Thyroid gland (tissue), 4 donors: ENCODE data around the gene H1-8. TPM values are rescaled to one million over a fixed set of nuclear protein-coding genes. Genes with fewer than 3 reads are reported as not detected.

Source experiments
- DNase-seq, 2 donors: peaks; one replicate each; pipeline ENCODE4 v3.0.0-alpha.2; 2019
- H3K27ac ChIP-seq, 3 donors: fragments of 200-600 bp; sonication (generic); 1 replicate in 2 of 3; 2 replicates in 1 of 3; pipeline ENCODE4 v1.5.1; 2016 to 2019; ENCODE audit warnings: mild to moderate bottlenecking in 1 of 3, moderate library complexity in 1 of 3
- H3K27me3 ChIP-seq: fragments of 200-600 bp; sonication (generic); one replicate; pipeline ENCODE4 v1.5.1; 2019
- H3K36me3 ChIP-seq, 2 donors: fragments of 200-600 bp; sonication (generic); one replicate each; pipeline ENCODE4 v1.5.1; 2016 to 2019
- H3K4me1 ChIP-seq, 2 donors: fragments of 200-600 bp; sonication (generic); one replicate each; pipeline ENCODE4 v1.5.1; 2017 to 2019
- H3K4me3 ChIP-seq, 3 donors: fragments of 200-600 bp; sonication (generic); replicated peaks in 1 of 3; 1 replicate in 2 of 3; 2 replicates in 1 of 3; pipeline ENCODE4 v1.5.1; 2016; ENCODE audit warnings: mild to moderate bottlenecking in 1 of 3
- H3K9me3 ChIP-seq: fragments of 200-600 bp; sonication (generic); one replicate; pipeline ENCODE4 v1.5.1; 2017
- POLR2A ChIP-seq, 2 donors: fragments of 450-650 bp; IDR thresholded peaks; one replicate each; pipeline ENCODE4 v1.6.1; 2017; ENCODE audit warnings: antibody characterized with exemption in 2 of 2, mild to moderate bottlenecking in 2 of 2, moderate library complexity in 1 of 2
- WGBS, 2 donors: methylation state at CpG; one replicate each; pipeline ENCODE4 v1.1.5; 2017; 5-methylcytosine and 5-hydroxymethylcytosine counted together
- intact Hi-C: fragments of 100-400 bp; cut with DNase I; formaldehyde crosslinking; loops from one replicate; pipeline ENCODE4 v1.15.1; 2023
- total RNA-seq, 4 donors: library from RNA; depleted of rRNA; stranded (reverse); fragments of >200 nt; gene quantifications; one replicate each; pipeline ENCODE4 v1.2.3, GENCODE V29; 2016
- TF ChIP-seq, protein P1 (sequence below), 6 experiments: fragments of 200-600 bp in 3 of 6; fragments of 450-650 bp in 3 of 6; sonication (generic) in 3 of 6; IDR thresholded peaks; one replicate each; pipeline ENCODE4 v1.5.1; 2016 to 2019; ENCODE audit warnings: antibody characterized with exemption in 6 of 6, mild to moderate bottlenecking in 2 of 6, inconsistent platforms in 1 of 6, moderate library complexity in 1 of 6

H1-8 gene
- total RNA-seq, 4 donors from 2014 or later, result not detected

DNA sequence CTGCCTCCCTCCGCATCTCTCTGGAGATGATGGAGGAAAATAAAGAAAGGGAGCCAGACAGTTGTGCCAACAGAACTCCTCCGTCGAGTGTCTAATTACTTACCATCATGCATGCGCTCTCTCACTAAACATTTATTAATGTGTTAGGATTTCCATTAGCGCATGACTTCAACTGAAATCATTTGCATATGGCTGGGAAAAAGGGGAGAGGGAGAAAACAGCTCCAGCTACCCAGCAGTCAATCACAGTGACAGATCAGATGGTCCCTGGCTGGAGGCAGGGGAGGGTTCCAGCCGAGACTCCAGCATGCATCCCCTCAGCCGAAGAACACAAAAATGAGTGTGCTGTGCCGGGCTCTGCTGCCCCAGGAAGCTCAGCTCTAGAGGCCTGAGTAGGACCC lies 21.4 kb upstream of the H1-8 start:
- no peak overlapping the region for H3K4me3 ChIP-seq
- no peaks in the 10 kb centered on the region for H3K4me1 ChIP-seq
- intact Hi-C loops, result no loop called here
- H3K9me3 ChIP-seq, result no peaks in the 10 kb centered on the region
- DNase-seq, result no peak
- no peaks in the 10 kb centered on the region for H3K36me3 ChIP-seq
- no peak overlapping the region for H3K27ac ChIP-seq
- H3K27me3 ChIP-seq, result no peaks in the 10 kb centered on the region
- TF ChIP-seq, protein P1, sequence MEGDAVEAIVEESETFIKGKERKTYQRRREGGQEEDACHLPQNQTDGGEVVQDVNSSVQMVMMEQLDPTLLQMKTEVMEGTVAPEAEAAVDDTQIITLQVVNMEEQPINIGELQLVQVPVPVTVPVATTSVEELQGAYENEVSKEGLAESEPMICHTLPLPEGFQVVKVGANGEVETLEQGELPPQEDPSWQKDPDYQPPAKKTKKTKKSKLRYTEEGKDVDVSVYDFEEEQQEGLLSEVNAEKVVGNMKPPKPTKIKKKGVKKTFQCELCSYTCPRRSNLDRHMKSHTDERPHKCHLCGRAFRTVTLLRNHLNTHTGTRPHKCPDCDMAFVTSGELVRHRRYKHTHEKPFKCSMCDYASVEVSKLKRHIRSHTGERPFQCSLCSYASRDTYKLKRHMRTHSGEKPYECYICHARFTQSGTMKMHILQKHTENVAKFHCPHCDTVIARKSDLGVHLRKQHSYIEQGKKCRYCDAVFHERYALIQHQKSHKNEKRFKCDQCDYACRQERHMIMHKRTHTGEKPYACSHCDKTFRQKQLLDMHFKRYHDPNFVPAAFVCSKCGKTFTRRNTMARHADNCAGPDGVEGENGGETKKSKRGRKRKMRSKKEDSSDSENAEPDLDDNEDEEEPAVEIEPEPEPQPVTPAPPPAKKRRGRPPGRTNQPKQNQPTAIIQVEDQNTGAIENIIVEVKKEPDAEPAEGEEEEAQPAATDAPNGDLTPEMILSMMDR (IDR thresholded peaks at IDR 0.05), result no peak
- TF ChIP-seq POLR2A (IDR thresholded peaks at IDR 0.05), result no peak
- 76 to 85% methylated on average over 7 to 8 of the region's 8 CpGs for WGBS, 2 donors

DNA sequence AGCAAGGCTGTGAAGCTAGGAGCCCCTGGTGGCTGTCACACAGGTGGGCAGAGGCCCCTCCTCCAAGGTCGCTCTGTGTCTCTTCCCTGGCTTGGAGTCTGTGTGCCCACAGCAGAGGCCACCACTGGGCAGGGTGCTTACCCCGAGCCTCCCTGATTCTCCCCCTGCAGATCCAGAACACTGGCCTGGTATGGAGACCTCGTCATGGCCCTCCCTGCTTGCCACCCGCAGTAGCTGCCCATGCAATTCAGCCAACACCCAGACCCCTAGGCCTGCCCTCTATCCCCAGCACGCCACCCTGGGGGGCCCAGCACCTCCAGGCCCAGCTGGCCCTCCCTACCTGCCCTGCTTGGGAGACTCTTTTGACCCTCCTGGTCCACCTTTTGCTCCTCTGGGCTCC lies 20.0 kb upstream of the H1-8 start:
- Histone ChIP-seq H3K36me3 (no peaks in the 10 kb centered on the region), H3K27me3 (no peaks in the 10 kb centered on the region), H3K4me1 (no peaks in the 10 kb centered on the region), H3K27ac (no peak overlapping the region), H3K4me3 (no peak overlapping the region), H3K9me3 (no peaks in the 10 kb centered on the region)
- TF ChIP-seq, protein P1 (IDR thresholded peaks at IDR 0.05), result no peak
- TF ChIP-seq POLR2A (IDR thresholded peaks at IDR 0.05), result no peak
- WGBS, 2 donors, result 85 to 100% methylated on average over 2 to 5 of the region's 5 CpGs
- intact Hi-C loops, result no loop called here
- DNase-seq, result no peak

DNA sequence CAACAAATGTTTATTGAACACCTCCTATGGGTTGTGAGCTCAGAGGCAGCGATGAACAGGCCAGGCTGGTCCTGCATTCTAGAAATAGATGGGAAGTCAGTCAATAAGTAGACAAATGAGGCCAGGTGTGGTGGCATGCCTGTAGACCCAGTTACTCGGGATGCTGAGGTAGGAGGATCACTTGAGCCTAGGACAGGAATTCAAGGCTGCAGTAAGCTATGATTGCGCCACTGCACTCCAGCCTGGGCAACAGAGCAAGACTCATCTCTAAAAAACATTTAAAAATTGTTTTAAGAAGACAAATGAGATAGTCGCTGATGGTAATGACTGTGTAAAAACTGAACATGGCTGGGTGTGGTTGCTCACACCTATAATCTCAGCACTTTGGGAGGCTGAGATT lies 18.9 kb upstream of the H1-8 start:
- Histone ChIP-seq H3K36me3 (no peaks in the 10 kb centered on the region), H3K4me1 (no peaks in the 10 kb centered on the region), H3K27ac (no peak overlapping the region), H3K27me3 (no peaks in the 10 kb centered on the region), H3K4me3 (no peak overlapping the region), H3K9me3 (no peaks in the 10 kb centered on the region)
- no peak for DNase-seq
- no peak for TF ChIP-seq POLR2A (IDR thresholded peaks at IDR 0.05)
- TF ChIP-seq, protein P1 (IDR thresholded peaks at IDR 0.05), result no peak
- 83 to 89% methylated on average over 4 of the region's 4 CpGs for WGBS, 2 donors
- intact Hi-C loops, result no loop called here

DNA sequence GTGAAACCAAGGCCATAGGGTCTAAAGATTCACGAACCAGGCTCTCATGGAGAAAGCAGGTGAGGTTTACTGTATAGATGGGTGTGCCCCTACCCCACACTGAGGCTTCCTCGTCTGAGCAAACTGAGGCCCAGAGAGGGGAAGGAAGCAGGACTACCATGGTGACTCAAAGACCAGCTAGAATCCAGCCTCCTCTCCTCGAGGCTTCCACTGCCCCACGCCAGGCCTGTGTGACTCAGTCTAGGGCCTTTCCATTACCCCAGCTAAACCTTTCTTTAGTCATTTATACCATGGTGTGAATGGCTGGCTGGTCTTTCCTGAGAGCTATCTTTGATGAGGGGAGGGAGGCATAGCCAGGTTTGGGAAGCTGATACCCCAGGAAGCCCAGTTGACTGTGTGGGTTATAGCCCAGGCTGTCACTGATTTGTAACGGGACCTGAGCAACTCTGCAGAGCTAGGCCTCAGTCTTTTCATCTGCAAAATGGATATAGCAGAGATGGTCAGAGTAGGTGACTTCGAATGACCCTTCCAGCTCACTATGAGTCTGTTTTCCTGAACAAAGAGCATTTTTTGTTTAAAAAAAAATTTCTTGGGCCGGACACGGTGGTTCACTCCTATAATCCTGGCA lies 17.5 kb upstream of the H1-8 start:
- 77 to 86% methylated on average over 8 of the region's 8 CpGs for WGBS, 2 donors
- no peaks in the 10 kb centered on the region for H3K36me3 ChIP-seq
- H3K27me3 ChIP-seq, result no peaks in the 10 kb centered on the region
- DNase-seq, result no peak
- H3K9me3 ChIP-seq, result no peaks in the 10 kb centered on the region
- TF ChIP-seq, protein P1 (IDR thresholded peaks at IDR 0.05), result no peak
- TF ChIP-seq POLR2A (IDR thresholded peaks at IDR 0.05), result no peak
- H3K27ac ChIP-seq, result no peak overlapping the region
- intact Hi-C loops, result no loop called here
- no peak overlapping the region for H3K4me3 ChIP-seq
- no peaks in the 10 kb centered on the region for H3K4me1 ChIP-seq

DNA sequence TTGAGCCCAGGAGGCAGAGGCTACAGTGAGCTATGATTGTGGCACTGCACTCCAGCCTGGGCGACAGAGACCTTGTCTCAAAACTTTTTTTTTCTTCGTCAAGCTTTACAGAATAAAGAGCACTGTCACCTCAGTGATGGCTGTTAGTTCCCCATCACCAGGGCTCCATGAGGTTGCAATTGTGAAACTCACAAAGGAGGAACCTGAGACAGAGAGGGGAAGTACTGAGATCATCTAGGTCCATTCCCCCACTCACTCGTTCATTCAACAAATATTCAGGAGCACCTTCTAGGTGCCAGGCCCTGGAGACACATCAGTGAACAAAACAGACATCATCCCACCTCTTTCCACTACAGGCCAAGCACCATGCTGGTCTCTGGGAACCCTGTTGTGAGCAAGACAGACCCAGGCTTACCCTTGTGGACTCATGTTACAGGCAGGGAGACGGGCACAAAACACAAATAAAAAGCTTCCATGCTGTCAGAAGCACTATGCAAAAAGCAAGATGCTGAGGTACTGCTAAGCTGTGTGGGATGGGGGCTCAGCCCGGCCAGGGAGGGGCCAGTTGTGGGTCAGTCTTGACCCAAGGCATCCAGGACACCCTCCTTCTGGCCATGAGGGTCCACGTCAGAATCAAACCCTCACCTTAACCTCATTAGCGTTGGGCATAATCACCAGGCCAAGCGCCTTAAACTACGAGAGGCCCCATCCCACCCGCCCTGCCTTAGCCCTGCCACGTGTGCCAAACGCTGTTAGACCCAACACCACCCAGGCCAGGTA lies 16.7 kb upstream of the H1-8 start:
- DNase-seq, result no peak
- Histone ChIP-seq H3K9me3 (no peaks in the 10 kb centered on the region), H3K4me1 (no peaks in the 10 kb centered on the region), H3K27ac (no peak overlapping the region), H3K4me3 (no peak overlapping the region), H3K36me3 (no peaks in the 10 kb centered on the region), H3K27me3 (no peaks in the 10 kb centered on the region)
- TF ChIP-seq, protein P1 (IDR thresholded peaks at IDR 0.05), result no peak
- no peak for TF ChIP-seq POLR2A (IDR thresholded peaks at IDR 0.05)
- WGBS, 2 donors, result 90 to 91% methylated on average over 8 to 12 of the region's 12 CpGs
- intact Hi-C loops, result no loop called here
